GDM1 (cell line): ENCODE results near the gene PCNX1.
"Not testable (repeated sequence)": the region's sequence is repeated elsewhere in the genome, so short reads cannot be mapped to it uniquely, and the experiment has no call there.

Source experiments
- DNase-seq: peaks from one replicate; lab custom pipeline; 2025; lab: John Stamatoyannopoulos, UW

The PCNX1 gene

DNA sequence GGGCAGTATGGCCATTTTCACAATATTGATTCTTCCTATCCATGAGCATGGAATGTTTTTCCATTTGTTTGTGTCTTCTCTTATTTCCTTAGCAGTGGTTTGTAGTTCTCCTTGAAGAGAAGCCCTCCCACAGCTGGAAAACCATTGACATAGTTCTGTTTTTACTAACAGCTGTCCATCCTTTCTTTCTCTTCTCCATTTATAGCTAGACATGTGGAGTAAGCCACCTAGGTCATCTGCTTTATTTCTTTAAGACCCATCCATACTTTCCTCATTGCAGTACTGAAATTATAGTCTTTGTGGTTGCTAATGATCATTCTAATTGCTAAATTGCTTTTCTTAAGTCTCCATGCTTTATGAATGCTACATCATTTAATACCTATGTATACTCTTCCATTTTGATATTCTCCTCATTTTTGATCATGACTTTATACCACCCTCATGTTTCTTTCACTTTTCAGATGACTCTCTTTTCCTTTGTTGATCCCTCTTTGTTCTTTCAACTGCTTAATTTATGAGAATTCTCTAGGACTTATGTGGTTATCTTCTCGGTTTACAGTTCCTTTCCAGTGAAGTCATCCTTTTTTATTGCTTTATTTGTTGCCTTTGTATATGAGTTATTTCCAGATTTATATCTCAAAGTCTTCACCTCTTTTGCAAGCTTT is 114.2 kb downstream of the PCNX1 start:
- DNase-seq = no peak

GRCh38 chr14:71022012-71022869 is 115.0 kb downstream of the PCNX1 start:
- DNase-seq = no peak

DNA sequence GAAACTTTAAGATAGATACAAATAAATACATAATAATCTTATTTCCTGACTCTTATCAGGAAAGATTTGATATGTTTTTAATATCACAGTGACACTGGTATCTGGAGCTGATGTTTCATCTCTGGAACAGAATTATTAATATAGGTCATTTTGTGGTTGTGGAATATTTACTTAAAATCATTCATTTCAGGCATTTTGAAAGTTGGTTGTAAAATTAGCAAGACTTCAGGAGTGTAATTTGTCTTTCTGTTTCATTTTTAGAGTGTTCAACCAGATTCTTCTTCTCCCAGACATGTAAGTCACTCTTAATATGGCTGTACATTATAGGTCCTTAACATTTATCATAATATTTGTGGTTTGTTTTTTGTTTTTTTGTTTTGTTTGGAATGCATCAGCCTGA is 115.7 kb downstream of the PCNX1 start:
- no peak for DNase-seq

- no peak for DNase-seq
Observed at GRCh38 chr14:71029236-71029781, 122.0 kb downstream of the PCNX1 start.

- no peak for DNase-seq
Observed at GRCh38 chr14:71031000-71031399, 123.7 kb downstream of the PCNX1 start.

DNA sequence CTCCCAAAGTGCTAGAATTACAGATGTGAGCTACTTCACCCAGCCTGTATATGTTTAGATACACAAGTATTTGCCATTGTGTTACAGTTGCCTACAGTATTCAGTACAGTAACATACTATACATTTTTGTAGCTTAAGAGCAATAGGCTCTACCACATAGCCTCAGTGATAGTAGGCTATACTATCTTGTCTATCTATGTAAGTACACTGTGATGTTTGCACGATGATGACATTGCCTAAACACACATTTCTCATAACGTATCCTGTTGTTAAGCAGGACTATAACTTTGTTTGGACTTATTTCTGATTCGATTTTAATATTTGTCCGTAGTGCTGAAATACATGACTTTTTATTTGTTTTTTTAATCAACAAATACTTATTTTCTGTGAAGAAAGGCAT is 129.2 kb downstream of the PCNX1 start:
- DNase-seq = no peak

GRCh38 chr14:71048393-71048792 is 141.1 kb downstream of the PCNX1 start:
- no peak for DNase-seq

DNA sequence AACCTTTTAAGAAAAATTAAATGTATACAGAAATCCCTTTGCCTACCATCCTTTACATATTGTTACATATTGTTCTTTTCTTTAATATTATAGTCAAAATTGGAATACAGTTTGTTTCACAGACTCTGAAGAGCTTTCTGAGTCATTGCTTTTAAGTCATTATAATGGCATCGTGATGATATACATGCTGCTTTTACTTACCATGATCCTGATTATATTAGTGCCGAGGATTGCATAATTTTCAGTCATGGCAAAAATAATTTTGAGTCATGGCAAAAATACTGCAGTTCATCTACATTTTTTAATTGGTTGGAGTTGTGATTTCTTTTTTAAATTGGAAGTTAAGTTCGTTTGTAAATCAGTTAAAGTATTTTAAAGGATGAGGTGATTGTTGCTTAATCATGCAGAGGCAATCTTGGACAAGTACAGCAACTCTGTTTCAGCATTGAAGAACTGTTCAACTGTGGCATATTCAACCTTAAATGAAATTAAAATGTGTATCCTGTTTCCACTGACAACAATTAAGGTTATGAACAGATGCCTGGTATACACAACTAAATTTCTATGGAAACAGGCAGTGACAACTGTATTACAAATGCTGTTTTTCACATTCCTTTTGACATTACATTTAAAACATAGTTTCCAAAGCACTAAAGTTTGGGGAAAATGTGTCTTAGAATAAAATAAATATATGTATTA is 142.3 kb downstream of the PCNX1 start:
- DNase-seq = no peak

DNA sequence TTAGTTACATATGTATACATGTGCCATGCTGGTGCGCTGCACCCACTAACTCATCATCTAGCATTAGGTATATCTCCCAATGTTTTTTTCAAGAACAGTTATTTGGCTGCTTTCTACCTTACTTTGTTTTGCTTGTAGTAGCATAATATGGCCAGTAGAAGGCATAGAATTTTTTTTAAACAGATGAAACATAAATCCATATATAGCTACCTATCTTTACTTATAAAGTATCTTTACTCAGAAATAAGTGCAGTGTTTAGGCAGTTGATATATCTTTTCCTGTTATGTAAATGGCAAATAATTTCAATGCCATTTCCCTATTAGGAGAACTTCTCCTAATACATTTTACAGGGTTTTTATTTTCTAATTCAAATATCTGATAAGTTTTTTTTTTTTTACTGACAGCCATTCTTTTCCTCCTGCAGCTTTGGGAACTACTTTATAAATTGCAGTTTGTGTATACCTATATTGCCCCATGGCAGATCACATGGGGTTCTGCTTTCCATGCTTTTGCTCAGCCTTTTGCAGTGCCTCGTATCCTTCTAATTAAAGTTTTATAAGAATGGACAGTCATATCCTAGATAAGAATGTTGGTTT is 143.1 kb downstream of the PCNX1 start:
- no peak for DNase-seq

- DNase-seq = no peak
Observed at GRCh38 chr14:71054706-71055105, 147.4 kb downstream of the PCNX1 start.

DNA sequence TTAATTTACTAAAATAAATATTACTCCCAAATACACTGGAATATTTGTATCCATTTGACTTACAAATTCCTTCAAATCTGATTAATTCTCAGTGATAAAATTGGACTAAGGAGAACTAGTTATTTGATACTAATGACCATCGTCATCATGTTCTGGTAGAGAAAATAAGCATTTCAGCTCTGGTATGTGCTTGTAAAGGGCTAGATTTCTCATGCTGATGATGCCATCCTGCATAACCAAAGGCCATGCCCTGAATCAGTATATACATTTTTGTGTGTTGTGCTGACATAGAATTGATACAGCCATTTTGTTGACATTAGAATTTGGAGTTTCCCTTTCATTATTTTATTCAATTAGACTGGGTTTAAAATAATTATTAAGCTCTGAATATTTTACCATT is 148.9 kb downstream of the PCNX1 start:
- no peak for DNase-seq

GRCh38 chr14:71060274-71060673 is 153.0 kb downstream of the PCNX1 start:
- no peak for DNase-seq

DNA sequence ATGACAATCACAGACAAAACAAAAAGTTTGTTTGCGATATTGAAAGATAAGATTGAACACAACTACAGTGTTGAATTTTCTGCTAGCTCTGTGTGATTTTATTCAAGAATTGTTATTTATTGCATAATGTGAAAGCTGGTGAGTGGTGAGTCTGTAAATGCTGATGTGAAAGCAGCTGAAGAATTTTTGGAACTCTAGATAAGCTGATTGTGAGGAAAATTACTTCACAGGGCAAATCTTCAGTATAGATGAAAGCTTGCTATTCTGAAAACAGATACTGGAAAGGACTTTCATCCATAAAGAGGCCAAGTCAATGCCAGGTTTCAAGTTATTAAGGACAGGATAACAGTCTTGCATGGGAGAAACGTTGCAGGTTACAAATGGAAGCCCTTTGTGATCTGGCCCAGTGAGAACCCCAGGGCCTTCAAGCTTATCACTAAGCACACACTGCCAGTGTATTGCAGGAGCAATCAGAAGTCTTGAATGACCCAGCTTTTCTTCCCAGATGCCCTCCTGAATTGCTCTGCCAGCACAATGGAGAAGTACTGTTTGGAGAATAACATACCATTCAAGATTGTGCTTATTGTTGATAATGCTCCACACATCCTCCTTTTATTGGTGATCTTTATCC is 153.7 kb downstream of the PCNX1 start:
- DNase-seq = no peak

DNA sequence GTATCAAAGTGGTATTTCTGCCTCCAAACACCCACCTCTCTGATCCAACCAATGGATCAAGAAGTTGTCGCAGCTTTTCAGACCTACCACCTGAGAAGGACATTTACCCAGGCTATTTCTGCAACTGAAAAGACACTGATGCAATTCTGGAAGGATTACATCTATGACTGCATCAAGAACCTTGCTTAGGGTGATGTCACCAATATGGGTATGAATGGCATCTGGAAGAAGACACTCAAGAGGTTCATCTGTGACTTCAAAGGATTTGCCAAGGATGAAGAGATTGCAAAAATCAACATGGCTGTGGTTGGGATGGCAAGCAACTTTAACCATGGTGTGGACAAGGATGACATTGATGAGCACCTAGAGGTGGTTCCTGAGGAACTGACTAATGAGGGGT is 154.2 kb downstream of the PCNX1 start:
- DNase-seq = no peak

- DNase-seq = no peak
Observed at GRCh38 chr14:71062581-71063303, 155.5 kb downstream of the PCNX1 start.

DNA sequence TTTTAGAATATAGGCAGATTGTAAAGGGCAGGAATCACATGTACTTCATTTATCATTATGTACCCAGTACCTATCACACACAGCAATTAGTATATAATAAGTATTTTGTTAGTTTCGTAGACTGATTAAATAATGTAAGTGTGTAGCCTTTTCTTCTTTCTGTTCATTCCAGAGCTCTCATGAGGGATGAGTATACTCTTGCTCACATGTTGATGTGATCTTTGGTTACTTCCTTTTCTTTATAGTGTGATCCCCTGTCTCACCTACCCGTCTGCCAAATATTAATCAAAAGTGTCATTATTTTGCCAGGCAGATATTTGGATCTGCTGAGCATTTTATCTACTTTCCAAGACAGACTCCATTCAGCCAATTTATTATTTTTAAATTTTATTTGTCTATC is 156.1 kb downstream of the PCNX1 start:
- no peak for DNase-seq

DNA sequence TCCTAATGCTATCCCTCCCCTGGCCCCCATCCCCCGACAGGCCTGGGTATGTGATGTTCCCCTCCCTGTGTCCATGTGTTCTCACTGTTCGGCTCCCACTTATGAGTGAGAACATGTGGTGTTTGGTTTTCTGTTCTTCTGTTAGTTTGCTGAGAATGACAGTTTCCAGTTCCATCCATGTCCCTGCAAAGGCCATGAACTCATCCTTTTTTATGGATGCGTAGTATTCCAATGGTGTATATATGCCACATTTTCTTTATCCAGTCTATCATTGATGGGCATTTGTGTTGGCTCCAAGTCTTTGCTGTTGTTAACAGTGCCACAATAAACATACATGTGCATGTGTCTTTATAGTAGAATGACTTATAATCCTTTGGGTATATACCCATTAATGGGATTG is 157.5 kb downstream of the PCNX1 start:
- DNase-seq = not testable (repeated sequence)

DNA sequence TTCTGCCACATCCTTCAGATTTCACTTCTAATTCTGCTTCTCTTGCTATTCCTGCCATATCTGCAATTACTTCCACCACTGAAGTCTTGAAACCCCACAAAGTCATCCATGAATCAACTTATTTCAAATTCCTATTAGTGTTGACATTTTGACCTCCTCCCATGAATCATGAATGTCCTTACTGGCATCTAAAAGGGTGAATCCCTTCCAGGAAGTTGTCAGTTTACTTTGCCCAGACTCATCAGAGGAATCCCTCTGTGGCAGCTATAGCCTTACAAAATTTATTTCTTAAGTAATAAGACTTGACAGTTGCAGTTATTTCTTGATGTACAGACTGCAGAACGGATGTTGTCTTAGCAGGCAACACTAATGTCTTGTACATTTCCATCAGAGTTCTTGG is 162.9 kb downstream of the PCNX1 start:
- no peak for DNase-seq

- no peak for DNase-seq
Observed at GRCh38 chr14:71071042-71071441, 163.8 kb downstream of the PCNX1 start.

GRCh38 chr14:71076462-71077092 is 169.3 kb downstream of the PCNX1 start:
- no peak for DNase-seq

DNA sequence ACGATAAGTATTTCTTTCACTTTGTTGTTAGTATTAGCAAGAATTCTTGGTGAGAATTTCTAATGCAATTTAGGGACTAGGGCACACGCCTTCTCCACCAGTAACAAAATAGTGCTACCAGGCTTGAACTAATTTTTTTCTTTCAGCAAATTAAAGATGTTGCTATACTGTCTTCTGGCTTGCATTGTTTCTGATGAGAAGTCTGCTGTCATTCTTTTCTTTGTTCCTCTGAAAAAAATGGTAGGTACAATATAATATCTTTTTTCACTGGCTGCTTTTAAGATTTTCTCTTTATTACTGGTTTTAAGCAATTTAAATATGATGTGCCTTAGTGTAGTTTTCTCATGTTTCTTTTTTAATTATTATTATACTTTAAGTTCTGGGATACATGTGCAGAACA is 171.2 kb downstream of the PCNX1 start:
- no peak for DNase-seq
